H9 (cell line): ENCODE results near the gene FLACC1. TPM values are rescaled to one million over a fixed set of nuclear protein-coding genes. Genes with fewer than 3 reads are reported as not detected.

Source experiments
- DNase-seq: peaks from one replicate; pipeline ENCODE4 v3.0.0-alpha.2; 2017
- H2AFZ ChIP-seq: one replicate; pipeline ENCODE4 v1.6.1; 2013; ENCODE audit warnings: mild to moderate bottlenecking, low read length, control low read depth, moderate library complexity
- H2AK5ac ChIP-seq: 2 replicates; pipeline ENCODE4 v1.6.1; 2013; ENCODE audit warnings: low read length, control low read depth, mixed read lengths; ENCODE audit not compliant: insufficient read length
- H2BK120ac ChIP-seq: one replicate; pipeline ENCODE4 v1.6.1; 2013; ENCODE audit warnings: low read depth, mild to moderate bottlenecking, low read length, control low read depth, inconsistent platforms; ENCODE audit not compliant: poor library complexity, severe bottlenecking
- H2BK12ac ChIP-seq: 2 replicates; pipeline ENCODE4 v1.6.1; 2013; ENCODE audit warnings: low read length, control low read depth, mixed read lengths, low read depth; ENCODE audit not compliant: insufficient read length
- H2BK15ac ChIP-seq: 2 replicates; pipeline ENCODE4 v1.6.1; 2013; ENCODE audit warnings: low read depth, low read length, control low read depth
- H2BK20ac ChIP-seq: one replicate; pipeline ENCODE4 v1.6.1; 2013; ENCODE audit warnings: low read depth, mild to moderate bottlenecking, low read length, control low read depth, inconsistent platforms; ENCODE audit not compliant: poor library complexity, severe bottlenecking
- H2BK5ac ChIP-seq: 2 replicates; pipeline ENCODE4 v1.6.1; 2013; ENCODE audit warnings: low read length, control low read depth, mixed read lengths; ENCODE audit not compliant: insufficient read length
- H3K14ac ChIP-seq: 2 replicates; pipeline ENCODE4 v1.6.1; 2013; ENCODE audit warnings: low read length, control low read depth; ENCODE audit not compliant: insufficient read depth
- H3K18ac ChIP-seq: 2 replicates; pipeline ENCODE4 v1.6.1; 2013; ENCODE audit warnings: low read depth, mild to moderate bottlenecking, mixed read lengths, low read length, control low read depth; ENCODE audit not compliant: insufficient read length
- H3K23ac ChIP-seq: 2 replicates; pipeline ENCODE4 v1.6.1; 2013; ENCODE audit warnings: low read length, control low read depth, mixed read lengths, low read depth; ENCODE audit not compliant: insufficient read length
- H3K23me2 ChIP-seq: 2 replicates; pipeline ENCODE4 v1.6.1; 2013; ENCODE audit warnings: low read depth, mild to moderate bottlenecking, mixed read lengths, low read length, control low read depth; ENCODE audit not compliant: insufficient read length, poor library complexity, severe bottlenecking
- H3K27ac ChIP-seq: 2 replicates; pipeline ENCODE4 v1.5.1; 2013; ENCODE audit warnings: low read length, control low read depth, mixed read lengths, low read depth; ENCODE audit not compliant: insufficient read length
- H3K27me3 ChIP-seq: 2 replicates; pipeline ENCODE4 v1.6.1; 2013; ENCODE audit warnings: low read length, control low read depth, inconsistent platforms; ENCODE audit not compliant: insufficient read depth
- H3K4ac ChIP-seq: 2 replicates; pipeline ENCODE4 v1.6.1; 2013; ENCODE audit warnings: low read depth, mild to moderate bottlenecking, control low read depth, inconsistent platforms, low read length, moderate library complexity
- H3K4me1 ChIP-seq: 2 replicates; pipeline ENCODE4 v1.6.1; 2013; ENCODE audit warnings: low read length, control low read depth, inconsistent platforms; ENCODE audit not compliant: insufficient read depth
- H3K4me2 ChIP-seq: 2 replicates; pipeline ENCODE4 v1.6.1; 2013; ENCODE audit warnings: low read length, control low read depth, mixed read lengths; ENCODE audit not compliant: insufficient read length, insufficient read depth
- H3K56ac ChIP-seq: 2 replicates; pipeline ENCODE4 v1.6.1; 2013; ENCODE audit warnings: low read depth, mild to moderate bottlenecking, mixed read lengths, low read length, control low read depth; ENCODE audit not compliant: insufficient read length
- H3K79me1 ChIP-seq: 2 replicates; pipeline ENCODE4 v1.6.1; 2013; ENCODE audit warnings: low read depth, mild to moderate bottlenecking, moderate library complexity, low read length, control low read depth, inconsistent platforms; ENCODE audit not compliant: insufficient read depth, poor library complexity, severe bottlenecking
- H3K79me2 ChIP-seq: 2 replicates; pipeline ENCODE4 v1.6.1; 2013; ENCODE audit warnings: low read length, control low read depth, inconsistent platforms; ENCODE audit not compliant: insufficient read depth
- H3K9ac ChIP-seq: 2 replicates; pipeline ENCODE4 v1.6.1; 2013; ENCODE audit warnings: low read length, control low read depth, mixed read lengths; ENCODE audit not compliant: insufficient read length; ENCODE audit errors: extremely low read depth
- H3K9me3 ChIP-seq: one replicate; pipeline ENCODE4 v1.6.1; 2013; ENCODE audit warnings: low read depth, low read length, inconsistent platforms; ENCODE audit not compliant: control insufficient read depth
- H3T11ph ChIP-seq: one replicate; pipeline ENCODE4 v1.6.1; 2013; ENCODE audit warnings: mild to moderate bottlenecking, low read length, control low read depth, inconsistent platforms
- H4K20me1 ChIP-seq: one replicate; pipeline ENCODE4 v1.6.1; 2013; ENCODE audit not compliant: control insufficient read depth, insufficient read length, insufficient read depth
- H4K5ac ChIP-seq: 2 replicates; pipeline ENCODE4 v1.6.1; 2013; ENCODE audit warnings: low read depth, mild to moderate bottlenecking, mixed read lengths, low read length, control low read depth; ENCODE audit not compliant: insufficient read length
- H4K8ac ChIP-seq: replicated peaks from 2 replicates; pipeline ENCODE4 v1.6.1; 2013; ENCODE audit warnings: low read length, control low read depth, mixed read lengths, low read depth; ENCODE audit not compliant: insufficient read length
- H4K91ac ChIP-seq: 2 replicates; pipeline ENCODE4 v1.6.1; 2013; ENCODE audit warnings: low read depth, mild to moderate bottlenecking, moderate library complexity, mixed read lengths, low read length, control low read depth; ENCODE audit not compliant: insufficient read length
- H3K27ac Mint-ChIP-seq, 3 experiments: 2 replicates in 2 of 3; 3 replicates in 1 of 3; pipeline ENCODE4 v1.8.0; 2020 to 2021; ENCODE audit warnings: mixed read lengths in 3 of 3, mild to moderate bottlenecking in 1 of 3, moderate library complexity in 1 of 3
- H3K27me3 Mint-ChIP-seq: 2 replicates; pipeline ENCODE4 v1.8.0; 2021; ENCODE audit warnings: low read depth, mild to moderate bottlenecking, moderate library complexity, mixed read lengths
- H3K36me3 Mint-ChIP-seq, 3 experiments: 2 replicates in 2 of 3; 3 replicates in 1 of 3; pipeline ENCODE4 v1.8.0; 2020 to 2021; ENCODE audit warnings: low read depth in 3 of 3, mixed read lengths in 3 of 3; ENCODE audit not compliant: insufficient read depth in 1 of 3
- H3K4me1 Mint-ChIP-seq, 2 experiments: 2 replicates each; pipeline ENCODE4 v1.8.0; 2020; ENCODE audit warnings: mixed read lengths in 2 of 2
- H3K4me3 Mint-ChIP-seq, 2 experiments: 2 replicates in 1 of 2; 3 replicates in 1 of 2; pipeline ENCODE4 v1.8.0; 2020 to 2021; ENCODE audit warnings: mild to moderate bottlenecking in 2 of 2, mixed read lengths in 2 of 2, moderate library complexity in 1 of 2
- H3K9me3 Mint-ChIP-seq, 2 experiments: 2 replicates in 1 of 2; 3 replicates in 1 of 2; pipeline ENCODE4 v1.8.0; 2020; ENCODE audit warnings: mild to moderate bottlenecking in 2 of 2, mixed read lengths in 2 of 2, moderate library complexity in 1 of 2
- WGBS: extraction: QIAGEN DNeasy Blood & Tissue Kit; methylation state at CpG from one replicate; pipeline ENCODE4 v1.1.7; 2013; ENCODE audit warnings: missing lambda C conversion rate, low lambda C conversion rate, mixed read lengths; ENCODE audit not compliant: insufficient read length; ENCODE audit errors: extremely low coverage; 5-methylcytosine and 5-hydroxymethylcytosine counted together
- total RNA-seq: library from RNA; stranded (reverse); gene quantifications from 2 replicates; pipeline ENCODE4 v1.2.1, GENCODE V29; 2021
- TF ChIP-seq, protein P1 (sequence below): fragments of 200-600 bp; sonication (generic); conservative IDR thresholded peaks from 3 replicates; pipeline ENCODE4 v1.8.0; 2021; ENCODE audit warnings: antibody characterized with exemption, mild to moderate bottlenecking

FLACC1 gene
- total RNA-seq, 1 experiment from 2014 or later = 0.42 TPM

DNA sequence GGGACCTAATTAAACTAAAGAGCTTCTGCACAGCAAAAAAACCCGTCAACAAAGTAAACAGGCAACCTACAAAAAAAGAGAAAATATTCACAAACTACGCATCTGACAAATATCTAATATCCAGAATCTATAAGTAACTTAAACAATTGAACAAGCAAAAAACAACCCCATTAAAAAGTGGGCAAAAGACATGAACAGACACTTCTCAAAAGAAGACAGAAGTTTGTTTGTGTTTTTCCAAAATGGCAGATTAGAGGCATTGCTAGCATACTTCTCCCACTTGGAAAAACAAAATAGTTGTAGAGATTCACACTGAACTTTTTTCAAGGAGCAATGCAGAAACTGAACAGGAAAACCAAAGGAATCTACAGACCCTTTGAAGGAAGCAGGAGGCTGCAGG, 37.6 kb downstream of the FLACC1 start:
- Mint-ChIP-seq H3K27ac (no peak overlapping the region), H3K9me3 (peaks cover 12 to 18% of the 10 kb centered on the region in 2 experiments), H3K4me3 (no peak overlapping the region), H3K36me3 (peaks cover 2 to 11% (median 7%) of the 10 kb centered on the region in 3 experiments; a peak in 5 of 7 replicates), H3K4me1 (peaks cover 0 to 9% of the 10 kb centered on the region in 2 experiments; a peak in 2 of 4 replicates), H3K27me3 (no peaks in the 10 kb centered on the region)
- no peak overlapping the region for H3K9ac ChIP-seq
- no peak overlapping the region for H4K8ac ChIP-seq
- H2AFZ ChIP-seq = no peak overlapping the region
- H2BK15ac ChIP-seq = no peak overlapping the region
- no peaks in the 10 kb centered on the region for H3K4me1 ChIP-seq
- H3K18ac ChIP-seq = no peak overlapping the region
- no peaks in the 10 kb centered on the region for H3K79me1 ChIP-seq
- no peak overlapping the region for H3K27ac ChIP-seq
- no peak overlapping the region for H3K4me2 ChIP-seq
- H2BK12ac ChIP-seq = no peak overlapping the region
- H4K20me1 ChIP-seq = no peaks in the 10 kb centered on the region
- no peak overlapping the region for H3K56ac ChIP-seq
- WGBS = no CpG with 5 or more reads among the region's 2 CpGs
- H3T11ph ChIP-seq = no peak overlapping the region
- H4K91ac ChIP-seq = no peak overlapping the region
- H2BK20ac ChIP-seq = no peak overlapping the region
- no peaks in the 10 kb centered on the region for H3K9me3 ChIP-seq
- no peaks in the 10 kb centered on the region for H3K23me2 ChIP-seq
- no peak overlapping the region for H3K23ac ChIP-seq
- H2BK5ac ChIP-seq = no peak overlapping the region
- H3K4ac ChIP-seq = no peak overlapping the region
- H2BK120ac ChIP-seq = no peak overlapping the region
- DNase-seq = no peak
- no peaks in the 10 kb centered on the region for H3K79me2 ChIP-seq
- TF ChIP-seq, protein P1, sequence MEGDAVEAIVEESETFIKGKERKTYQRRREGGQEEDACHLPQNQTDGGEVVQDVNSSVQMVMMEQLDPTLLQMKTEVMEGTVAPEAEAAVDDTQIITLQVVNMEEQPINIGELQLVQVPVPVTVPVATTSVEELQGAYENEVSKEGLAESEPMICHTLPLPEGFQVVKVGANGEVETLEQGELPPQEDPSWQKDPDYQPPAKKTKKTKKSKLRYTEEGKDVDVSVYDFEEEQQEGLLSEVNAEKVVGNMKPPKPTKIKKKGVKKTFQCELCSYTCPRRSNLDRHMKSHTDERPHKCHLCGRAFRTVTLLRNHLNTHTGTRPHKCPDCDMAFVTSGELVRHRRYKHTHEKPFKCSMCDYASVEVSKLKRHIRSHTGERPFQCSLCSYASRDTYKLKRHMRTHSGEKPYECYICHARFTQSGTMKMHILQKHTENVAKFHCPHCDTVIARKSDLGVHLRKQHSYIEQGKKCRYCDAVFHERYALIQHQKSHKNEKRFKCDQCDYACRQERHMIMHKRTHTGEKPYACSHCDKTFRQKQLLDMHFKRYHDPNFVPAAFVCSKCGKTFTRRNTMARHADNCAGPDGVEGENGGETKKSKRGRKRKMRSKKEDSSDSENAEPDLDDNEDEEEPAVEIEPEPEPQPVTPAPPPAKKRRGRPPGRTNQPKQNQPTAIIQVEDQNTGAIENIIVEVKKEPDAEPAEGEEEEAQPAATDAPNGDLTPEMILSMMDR = no peak
- no peak overlapping the region for H2AK5ac ChIP-seq
- H4K5ac ChIP-seq = no peak overlapping the region
- no peak overlapping the region for H3K14ac ChIP-seq
- H3K27me3 ChIP-seq = no peaks in the 10 kb centered on the region
